Measurements from ENCODE around the gene MLYCD.

- peak; percentile 86 to 95 (median 88) for TF ChIP-seq POLR2AphosphoS5 (IDR thresholded peaks at IDR 0.05)
- TF ChIP-seq, protein P1, sequence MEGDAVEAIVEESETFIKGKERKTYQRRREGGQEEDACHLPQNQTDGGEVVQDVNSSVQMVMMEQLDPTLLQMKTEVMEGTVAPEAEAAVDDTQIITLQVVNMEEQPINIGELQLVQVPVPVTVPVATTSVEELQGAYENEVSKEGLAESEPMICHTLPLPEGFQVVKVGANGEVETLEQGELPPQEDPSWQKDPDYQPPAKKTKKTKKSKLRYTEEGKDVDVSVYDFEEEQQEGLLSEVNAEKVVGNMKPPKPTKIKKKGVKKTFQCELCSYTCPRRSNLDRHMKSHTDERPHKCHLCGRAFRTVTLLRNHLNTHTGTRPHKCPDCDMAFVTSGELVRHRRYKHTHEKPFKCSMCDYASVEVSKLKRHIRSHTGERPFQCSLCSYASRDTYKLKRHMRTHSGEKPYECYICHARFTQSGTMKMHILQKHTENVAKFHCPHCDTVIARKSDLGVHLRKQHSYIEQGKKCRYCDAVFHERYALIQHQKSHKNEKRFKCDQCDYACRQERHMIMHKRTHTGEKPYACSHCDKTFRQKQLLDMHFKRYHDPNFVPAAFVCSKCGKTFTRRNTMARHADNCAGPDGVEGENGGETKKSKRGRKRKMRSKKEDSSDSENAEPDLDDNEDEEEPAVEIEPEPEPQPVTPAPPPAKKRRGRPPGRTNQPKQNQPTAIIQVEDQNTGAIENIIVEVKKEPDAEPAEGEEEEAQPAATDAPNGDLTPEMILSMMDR (IDR thresholded peaks at IDR 0.05), result no peak
- TF ChIP-seq POLR2A (IDR thresholded peaks at IDR 0.05), result peak; percentile 77 to 90
- peak in 3 of 4 donors; percentile 40 to 78 (median 63) for TF ChIP-seq EP300 (IDR thresholded peaks at IDR 0.05)
Observed at GRCh38 chr16:83952940-83953795, 54.3 kb downstream of the MLYCD start, which contains the start of gene OSGIN1.
